ENCODE results near the gene UBTD2. TPM values are rescaled to one million over a fixed set of nuclear protein-coding genes. Genes with fewer than 3 reads are reported as not detected.

The UBTD2 gene
- total RNA-seq, 1 experiment from 2014 or later, result 42.6 TPM

- peaks cover 41 to 43% of the 10 kb centered on the region in 2 experiments for H3K4me1 Mint-ChIP-seq
- H4K5ac ChIP-seq (ENCODE audit: insufficient read length, low read depth, low read length), result no peak overlapping the region
- H2BK12ac ChIP-seq (ENCODE audit: insufficient read length, low read depth, low read length), result no peak overlapping the region
- H2BK15ac ChIP-seq (ENCODE audit: low read depth, low read length), result no peak overlapping the region
- H2AFZ ChIP-seq (ENCODE audit: low read length), result no peak overlapping the region
- H3K4me2 ChIP-seq (ENCODE audit: insufficient read depth, insufficient read length, low read length), result no peak overlapping the region
- no peak overlapping the region for H2BK120ac ChIP-seq (ENCODE audit: low read depth, low read length, poor library complexity, severe bottlenecking)
- H3K4me1 ChIP-seq (ENCODE audit: insufficient read depth, low read length), result peaks cover 10% of the 10 kb centered on the region; the same call in 1 of the 2 replicates
- no peak overlapping the region for H3K4ac ChIP-seq (ENCODE audit: low read depth, low read length)
- H3K9me3 ChIP-seq (ENCODE audit: control insufficient read depth, low read depth, low read length), result no peaks in the 10 kb centered on the region
- no peaks in the 10 kb centered on the region for H3K23me2 ChIP-seq (ENCODE audit: insufficient read length, low read depth, low read length, poor library complexity, severe bottlenecking)
- no peak overlapping the region for H3K23ac ChIP-seq (ENCODE audit: insufficient read length, low read depth, low read length)
- no peaks in the 10 kb centered on the region for H3K9me3 Mint-ChIP-seq
- no peak overlapping the region for H3K14ac ChIP-seq (ENCODE audit: insufficient read depth, low read length)
- no peak overlapping the region for H2AK5ac ChIP-seq (ENCODE audit: insufficient read length, low read length)
- no peak overlapping the region for H3K56ac ChIP-seq (ENCODE audit: insufficient read length, low read depth, low read length)
- H2BK5ac ChIP-seq (ENCODE audit: insufficient read length, low read length), result no peak overlapping the region
- DNase-seq, result no peak
- H4K20me1 ChIP-seq (ENCODE audit: control insufficient read depth, insufficient read depth, insufficient read length), result peaks cover 2% of the 10 kb centered on the region
- H3K36me3 Mint-ChIP-seq (ENCODE audit: insufficient read depth in 1 of 3, low read depth in 3 of 3), result peaks cover 0 to 4% (median 3%) of the 10 kb centered on the region in 3 experiments; a peak in 5 of 7 replicates
- no peak overlapping the region for H3K18ac ChIP-seq (ENCODE audit: insufficient read length, low read depth, low read length)
- no CpG with 5 or more reads among the region's 18 CpGs for WGBS (ENCODE audit: extremely low coverage, insufficient read length, low lambda C conversion rate)
- no peaks in the 10 kb centered on the region for H3K79me1 ChIP-seq (ENCODE audit: insufficient read depth, low read depth, low read length, poor library complexity, severe bottlenecking)
- H2BK20ac ChIP-seq (ENCODE audit: low read depth, low read length, poor library complexity, severe bottlenecking), result no peak overlapping the region
- H3K27ac Mint-ChIP-seq, result peak overlapping the region in 1 of 3 experiments; percentile 26; a peak in 1 of 7 replicates
- peaks cover 2% of the 10 kb centered on the region; the same call in 1 of the 2 replicates for H3K79me2 ChIP-seq (ENCODE audit: insufficient read depth, low read length)
- H3K9ac ChIP-seq (ENCODE audit: extremely low read depth, insufficient read length, low read length), result no peak overlapping the region
- H3T11ph ChIP-seq (ENCODE audit: low read length), result no peak overlapping the region
- no peak overlapping the region for H4K91ac ChIP-seq (ENCODE audit: insufficient read length, low read depth, low read length)
- H3K27ac ChIP-seq (ENCODE audit: insufficient read length, low read depth, low read length), result no peak overlapping the region
- H3K27me3 ChIP-seq (ENCODE audit: insufficient read depth, low read length), result no peaks in the 10 kb centered on the region
- H3K4me3 Mint-ChIP-seq, result no peak overlapping the region
- no peak overlapping the region for H4K8ac ChIP-seq (replicated peaks; ENCODE audit: insufficient read length, low read depth, low read length)
- H3K27me3 Mint-ChIP-seq (ENCODE audit: low read depth), result no peaks in the 10 kb centered on the region; the same call in 1 of the 2 replicates
- TF ChIP-seq CTCF (conservative IDR thresholded peaks at IDR 0.05), result no peak
Measured at GRCh38 chr5:172178301-172178987, 105.1 kb downstream of the UBTD2 start.
